Left kidney (tissue), 2 donors: Measurements from ENCODE around the gene RAB3GAP2. TPM values are rescaled to one million over a fixed set of nuclear protein-coding genes. Genes with fewer than 3 reads are reported as not detected.
"Not testable (repeated sequence)": the region's sequence is repeated elsewhere in the genome, so short reads cannot be mapped to it uniquely, and the experiment has no call there.

ENCODE experiments used
- DNase-seq: peaks from one replicate; pipeline ENCODE4 v3.0.0-alpha.2; 2013
- polyA plus RNA-seq: library from polyadenylated mRNA; unstranded; fragments of 120-200 nt; gene quantifications from one replicate; pipeline ENCODE4 v1.2.1, GENCODE V29; 2013; ENCODE audit not compliant: insufficient read length

RAB3GAP2 gene
- polyA plus RNA-seq, 1 donor, result 39.6 TPM

- DNase-seq, result no peak
Observed at GRCh38 chr1:220239213-220239612, 33.0 kb downstream of the RAB3GAP2 start.

- not testable (repeated sequence) for DNase-seq
Observed at GRCh38 chr1:220236278-220236677, 36.0 kb downstream of the RAB3GAP2 start.

- DNase-seq, result no peak
Observed at GRCh38 chr1:220235462-220235861, 36.8 kb downstream of the RAB3GAP2 start.

GRCh38 chr1:220233927-220234326 is 38.3 kb downstream of the RAB3GAP2 start:
- no peak for DNase-seq

- no peak for DNase-seq
Observed at GRCh38 chr1:220229771-220230170, 42.5 kb downstream of the RAB3GAP2 start.

GRCh38 chr1:220227393-220227792 is 44.9 kb downstream of the RAB3GAP2 start:
- DNase-seq, result no peak

GRCh38 chr1:220226752-220227151 is 45.5 kb downstream of the RAB3GAP2 start:
- no peak for DNase-seq

GRCh38 chr1:220225957-220226356 is 46.3 kb downstream of the RAB3GAP2 start:
- DNase-seq, result no peak

GRCh38 chr1:220224611-220225124 is 47.6 kb downstream of the RAB3GAP2 start:
- no peak for DNase-seq

- DNase-seq, result no peak
Observed at GRCh38 chr1:220224033-220224432, 48.2 kb downstream of the RAB3GAP2 start.

- no peak for DNase-seq
Observed at GRCh38 chr1:220222939-220223338, 49.3 kb downstream of the RAB3GAP2 start.

GRCh38 chr1:220221670-220222069 is 50.6 kb downstream of the RAB3GAP2 start:
- no peak for DNase-seq

GRCh38 chr1:220221269-220221668 is 51.0 kb downstream of the RAB3GAP2 start:
- no peak for DNase-seq

- not testable (repeated sequence) for DNase-seq
Observed at GRCh38 chr1:220220699-220221040, 51.6 kb downstream of the RAB3GAP2 start.

- no peak for DNase-seq
Observed at GRCh38 chr1:220219865-220220698, 52.2 kb downstream of the RAB3GAP2 start.

GRCh38 chr1:220219136-220219442 is 53.2 kb downstream of the RAB3GAP2 start:
- no peak for DNase-seq

- DNase-seq, result peak; percentile 57
Observed at GRCh38 chr1:220218397-220219135, 53.7 kb downstream of the RAB3GAP2 start.

GRCh38 chr1:220217383-220217988 is 54.8 kb downstream of the RAB3GAP2 start:
- DNase-seq, result no peak

- no peak for DNase-seq
Observed at GRCh38 chr1:220213382-220213983, 58.8 kb downstream of the RAB3GAP2 start.

- peak; percentile 37 for DNase-seq
Observed at GRCh38 chr1:220207411-220207810, 64.8 kb downstream of the RAB3GAP2 start.

- DNase-seq, result not testable (repeated sequence)
Observed at GRCh38 chr1:220204758-220205157, 67.5 kb downstream of the RAB3GAP2 start.

GRCh38 chr1:220203816-220204215 is 68.4 kb downstream of the RAB3GAP2 start:
- DNase-seq, result no peak
